HPDE6-E6E7 (cell line): ENCODE results near the gene RAB10.
"Not testable (repeated sequence)": the region's sequence is repeated elsewhere in the genome, so short reads cannot be mapped to it uniquely, and the experiment has no call there.

Experiments used
- DNase-seq: peaks from one replicate; pipeline ENCODE4 v3.0.0; 2011; ENCODE audit warnings: missing footprints; ENCODE audit errors: extremely low spot score

RAB10 gene

DNA sequence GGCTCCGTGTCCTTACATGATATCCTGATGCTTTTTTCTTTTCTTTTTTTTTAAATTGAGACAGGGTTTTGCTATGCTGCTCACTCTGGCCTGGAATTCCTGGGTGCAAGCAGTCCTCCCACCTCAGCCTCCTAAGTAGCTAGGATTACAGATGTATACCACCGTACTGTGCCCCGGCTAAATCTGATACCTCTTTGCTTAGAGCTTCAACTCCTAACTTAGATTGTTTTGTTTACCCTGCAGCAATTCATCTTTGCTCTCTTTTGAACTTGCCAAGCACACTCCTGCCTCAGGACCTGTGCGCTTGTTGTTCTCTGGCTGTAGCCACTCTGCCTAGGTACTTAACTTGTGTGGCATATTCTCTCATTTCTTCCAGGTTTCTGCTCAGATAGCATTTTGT lies 24.5 kb downstream of the RAB10 start:
- DNase-seq, result no peak

DNA sequence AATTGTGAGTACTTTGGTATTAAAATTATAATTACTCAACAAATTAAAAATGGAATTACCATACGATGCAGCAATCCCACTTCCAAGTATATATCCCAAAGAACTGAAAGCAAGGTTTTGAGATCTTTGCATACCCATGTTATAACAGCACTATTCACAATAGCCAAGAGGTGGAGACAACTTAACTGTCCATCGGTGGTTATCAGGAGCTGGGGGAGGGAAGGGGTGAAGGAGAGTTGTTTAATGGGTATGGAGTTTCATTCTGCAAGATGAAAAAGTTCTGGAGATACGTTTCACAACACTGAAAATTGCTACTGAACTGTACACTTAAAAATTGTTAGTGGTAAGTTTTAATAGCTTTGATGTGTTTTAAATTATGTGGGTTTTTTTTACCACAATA lies 25.7 kb downstream of the RAB10 start:
- no peak for DNase-seq

DNA sequence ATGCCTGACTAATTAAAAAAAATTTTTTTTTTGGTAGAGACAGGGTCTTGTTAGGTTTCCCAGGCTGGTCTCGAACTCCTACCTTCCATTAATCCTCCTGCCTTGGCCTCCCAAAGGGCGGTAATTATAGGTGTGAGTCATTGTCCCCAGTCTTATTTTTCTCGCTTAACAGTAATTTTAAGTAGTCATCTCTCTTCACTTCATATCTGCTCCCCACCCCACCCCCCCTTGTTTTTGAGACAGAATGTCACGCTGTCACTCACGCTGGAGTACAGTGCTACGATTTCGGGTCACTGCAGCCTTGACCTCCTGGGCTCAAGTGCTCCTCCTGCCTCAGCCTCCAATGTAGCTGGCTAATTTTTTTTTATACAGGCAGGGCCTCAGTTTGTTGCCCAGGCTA lies 27.7 kb downstream of the RAB10 start:
- DNase-seq, result no peak

- no peak for DNase-seq
Measured at GRCh38 chr2:26064846-26065245, 31.0 kb downstream of the RAB10 start.

GRCh38 chr2:26067186-26067974 lies 33.5 kb downstream of the RAB10 start:
- no peak for DNase-seq

DNA sequence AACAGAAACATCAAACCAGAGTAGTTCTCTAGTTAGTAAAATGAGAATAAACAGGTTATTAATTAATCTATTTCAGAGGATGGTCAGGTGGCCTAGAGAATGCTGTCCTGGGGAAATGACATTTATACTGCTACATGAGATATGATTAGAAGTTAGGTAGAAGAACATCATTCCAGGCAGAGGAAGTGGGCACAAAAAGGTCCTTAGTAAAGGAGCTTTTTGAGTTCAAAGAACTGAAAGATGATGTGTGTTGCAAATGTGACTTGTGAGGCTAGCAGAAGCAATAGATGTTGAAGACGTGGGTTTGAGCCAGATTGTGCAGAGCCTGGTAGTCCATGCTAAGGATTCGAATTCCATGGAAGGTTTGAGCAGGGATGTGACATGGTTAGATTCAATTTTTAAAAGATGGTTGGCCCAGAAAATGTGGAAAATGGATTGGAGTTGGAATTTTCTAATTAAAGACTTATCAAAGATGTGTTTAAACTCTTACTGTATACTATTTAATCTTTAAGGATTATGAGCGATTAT lies 34.2 kb downstream of the RAB10 start:
- no peak for DNase-seq

GRCh38 chr2:26068602-26069298 lies 34.9 kb downstream of the RAB10 start:
- peak; percentile 54 for DNase-seq

- DNase-seq, result no peak
Measured at GRCh38 chr2:26070730-26071129, 36.8 kb downstream of the RAB10 start.

DNA sequence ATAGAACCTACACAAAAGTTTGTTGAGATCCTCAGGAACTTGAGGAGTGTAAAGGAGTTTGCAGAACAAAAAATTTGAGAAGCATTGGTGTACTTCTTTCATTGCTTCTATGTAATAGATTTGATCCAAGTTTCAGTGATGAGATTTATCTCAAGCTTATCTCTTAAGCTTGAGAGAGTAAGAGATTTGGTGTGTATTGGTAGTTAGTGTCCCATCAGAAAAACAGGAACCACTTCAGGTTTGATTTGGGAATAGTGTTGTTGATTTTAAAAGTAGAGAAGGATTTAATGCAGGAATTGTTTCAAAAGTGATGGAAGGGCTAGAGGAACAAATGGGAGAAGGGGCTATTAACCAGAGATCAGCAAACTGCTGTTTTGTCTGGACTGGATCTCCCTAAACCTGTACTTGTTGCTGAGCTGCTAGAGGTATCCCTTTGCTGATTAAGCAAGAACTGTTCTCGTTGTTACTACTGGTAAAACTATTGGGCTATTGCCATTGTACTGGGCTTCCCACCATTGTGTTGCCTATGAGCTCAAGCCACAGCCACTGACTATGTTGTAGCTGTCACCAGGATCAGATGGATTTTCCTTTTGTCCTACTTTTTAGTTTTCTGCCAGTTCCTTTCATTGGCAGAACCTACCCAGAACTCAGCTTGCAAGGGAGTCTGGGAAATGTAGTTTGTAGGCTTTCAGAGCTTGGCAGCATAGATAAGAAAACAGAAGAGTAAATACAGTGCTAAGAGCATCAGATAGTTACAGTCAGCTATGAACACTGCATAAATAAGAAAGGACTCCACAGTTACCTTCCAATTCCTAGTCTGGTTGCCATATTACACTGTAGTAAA lies 39.3 kb downstream of the RAB10 start:
- no peak for DNase-seq

GRCh38 chr2:26073830-26074229 lies 39.9 kb downstream of the RAB10 start:
- no peak for DNase-seq

DNA sequence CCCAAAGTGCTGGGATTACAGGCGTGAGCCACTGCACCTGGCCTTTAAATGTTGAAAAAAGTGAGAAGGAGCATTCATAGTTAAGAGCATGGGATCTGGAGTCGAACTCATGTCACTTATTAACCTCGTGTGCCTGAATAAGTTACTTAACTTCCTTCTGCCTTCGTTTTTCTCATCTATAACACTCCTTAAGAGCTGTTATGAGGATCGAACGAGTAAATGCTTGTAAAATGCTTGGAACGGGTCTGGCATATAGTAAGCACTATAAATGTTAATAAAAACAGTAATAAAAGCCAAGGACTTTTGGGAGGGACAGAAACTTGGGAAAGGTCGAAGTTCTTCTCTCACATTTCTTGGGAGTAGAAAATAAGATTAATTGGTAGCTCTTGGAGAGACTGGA lies 40.8 kb downstream of the RAB10 start:
- no peak for DNase-seq

DNA sequence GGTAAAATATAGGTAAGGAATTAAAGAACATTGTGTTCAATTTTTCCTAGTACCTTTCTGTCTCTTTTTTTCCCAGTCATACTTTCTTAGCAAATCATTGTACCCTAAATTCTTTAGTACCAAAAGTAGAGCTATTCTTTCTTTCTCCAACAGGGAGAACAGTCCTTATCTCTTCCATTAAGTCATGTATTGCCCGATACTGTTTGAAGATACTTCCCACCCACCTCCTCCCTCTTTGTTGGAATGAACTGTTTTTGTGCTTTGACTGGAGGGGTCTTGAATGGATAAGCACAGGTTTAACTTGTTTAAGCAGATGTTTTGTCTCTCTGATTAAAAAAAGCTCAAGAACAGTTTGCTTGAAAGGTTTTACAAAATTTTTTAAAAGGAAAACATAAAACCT lies 41.3 kb downstream of the RAB10 start:
- DNase-seq, result no peak

- no peak for DNase-seq
Measured at GRCh38 chr2:26076001-26076587, 42.2 kb downstream of the RAB10 start.

DNA sequence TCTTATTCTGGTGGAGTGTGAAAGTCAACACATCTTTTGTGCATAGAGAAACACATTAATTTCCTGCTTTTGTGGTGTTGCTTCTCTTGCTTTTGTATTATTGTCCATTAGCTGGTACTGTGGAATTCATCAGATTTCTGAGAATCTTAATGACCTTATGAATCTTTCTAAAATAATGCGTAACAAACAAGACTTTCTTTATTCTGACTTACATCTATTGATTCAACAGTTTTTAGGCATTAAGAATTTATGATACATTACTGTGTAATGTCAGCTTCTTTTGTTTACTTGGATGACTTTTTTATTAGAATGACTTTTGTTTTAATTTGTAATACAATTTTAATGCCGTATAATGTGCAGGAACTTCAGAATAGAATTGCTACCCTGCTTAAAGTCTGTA lies 43.4 kb downstream of the RAB10 start:
- no peak for DNase-seq

DNA sequence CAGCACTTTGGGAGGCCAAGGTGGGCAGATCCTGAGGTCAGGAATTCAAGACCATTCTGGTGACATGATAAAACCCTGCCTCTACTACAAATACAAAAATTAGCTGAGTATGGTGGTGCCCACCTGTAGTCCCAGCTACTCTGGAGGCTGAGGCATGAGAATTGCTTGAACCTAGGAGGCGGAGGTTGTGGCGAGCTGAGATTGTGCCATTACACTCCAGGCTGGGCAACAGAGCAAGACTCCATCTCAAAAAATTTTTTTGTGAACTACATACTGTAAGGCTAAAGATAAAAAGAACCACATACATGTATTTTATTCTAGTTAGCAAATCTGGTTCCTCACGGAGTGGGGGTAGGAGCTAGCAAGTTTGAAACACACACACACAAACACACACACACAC lies 45.1 kb downstream of the RAB10 start:
- DNase-seq, result no peak

GRCh38 chr2:26080356-26080755 lies 46.5 kb downstream of the RAB10 start:
- DNase-seq, result no peak

GRCh38 chr2:26080925-26081324 lies 47.0 kb downstream of the RAB10 start:
- not testable (repeated sequence) for DNase-seq

DNA sequence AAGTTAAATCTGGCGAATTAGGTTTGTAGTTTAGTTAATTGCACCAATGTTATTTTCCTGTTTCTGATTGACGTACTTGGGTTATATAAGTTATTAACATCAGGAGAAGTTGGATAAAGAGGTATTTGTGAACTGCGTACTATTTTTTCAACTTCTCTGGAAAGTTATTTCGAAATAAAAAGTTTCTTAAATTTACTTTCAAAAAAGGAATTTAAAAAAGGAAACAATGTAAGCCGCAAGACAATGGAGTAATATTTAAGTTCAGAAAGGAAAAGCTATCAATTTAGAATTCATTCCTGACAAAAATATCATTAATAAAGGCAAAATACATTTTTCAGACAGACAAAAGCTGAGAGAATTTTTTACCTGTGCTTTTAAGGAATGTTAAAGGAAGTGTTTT lies 47.7 kb downstream of the RAB10 start:
- no peak for DNase-seq

DNA sequence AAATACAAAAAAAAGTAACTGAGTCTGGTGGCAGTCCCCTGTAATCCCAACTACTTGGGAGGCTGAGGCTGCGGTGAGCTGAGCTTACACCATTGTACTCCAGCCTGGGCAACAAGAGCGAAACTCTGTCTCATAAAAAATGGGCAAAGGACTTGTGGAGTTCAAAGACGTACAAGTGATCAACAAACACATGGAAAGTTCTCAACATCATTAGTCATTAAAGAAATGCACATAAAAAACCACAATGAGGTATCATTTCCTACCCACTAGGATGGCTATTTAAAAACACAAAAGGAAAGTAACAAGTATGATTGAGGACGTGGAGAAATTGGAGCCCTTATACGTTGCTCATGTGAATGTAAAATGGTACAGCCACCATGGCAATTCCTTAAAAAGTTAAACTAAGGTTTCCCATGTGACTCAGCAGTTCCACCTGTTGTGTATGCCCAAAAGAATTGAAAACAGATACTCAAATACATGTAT lies 52.3 kb downstream of the RAB10 start:
- DNase-seq, result no peak

DNA sequence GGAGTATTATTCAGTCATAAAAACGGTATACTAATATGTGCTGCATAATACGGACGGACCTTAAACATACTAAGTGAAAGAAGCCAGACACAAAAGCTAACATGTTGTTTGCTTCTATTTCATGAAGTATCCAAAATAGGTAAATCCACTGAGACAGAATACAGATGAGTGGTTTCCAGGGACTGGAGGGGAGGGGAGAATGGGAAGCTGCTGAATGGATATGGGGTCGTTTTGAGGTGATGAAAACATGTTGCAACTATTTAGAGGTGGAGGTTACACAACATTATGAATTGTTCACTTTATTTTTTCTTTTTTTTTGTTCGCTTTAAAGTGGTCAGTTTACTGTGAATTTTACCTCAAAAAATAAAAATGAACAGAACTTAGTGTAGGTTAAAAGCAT lies 52.9 kb downstream of the RAB10 start:
- DNase-seq, result no peak

- peak; percentile 17 for DNase-seq
Measured at GRCh38 chr2:26088038-26088643, 54.3 kb downstream of the RAB10 start.
